Esophagus squamous epithelium (tissue), 5 donors: Measurements from ENCODE around the gene PVALEF. TPM values are rescaled to one million over a fixed set of nuclear protein-coding genes. Genes with fewer than 3 reads are reported as not detected.
A peak's percentile ranks its signal among the peaks of the same experiment; 100 is the strongest.

Experiments
- DNase-seq: peaks from one replicate; lab custom pipeline; 2025; lab: John Stamatoyannopoulos, UW
- H3K27ac ChIP-seq, 4 donors: fragments of 200-600 bp; sonication (generic); one replicate each; pipeline ENCODE4 v1.5.1; 2016 to 2019; ENCODE audit warnings: mild to moderate bottlenecking in 1 of 4
- H3K27me3 ChIP-seq, 4 donors: fragments of 200-600 bp; sonication (generic); 1 replicate in 3 of 4; 2 replicates in 1 of 4; pipeline versions ENCODE4 v1.5.1 to v1.6.0; 2017 to 2021; ENCODE audit warnings: antibody characterized with exemption in 1 of 4
- H3K36me3 ChIP-seq, 3 donors: fragments of 200-600 bp; sonication (generic); one replicate each; pipeline ENCODE4 v1.5.1; 2016 to 2019
- H3K4me1 ChIP-seq, 3 donors: fragments of 200-600 bp; sonication (generic); one replicate each; pipeline ENCODE4 v1.5.1; 2017 to 2019
- H3K4me3 ChIP-seq, 4 donors: fragments of 200-600 bp; sonication (generic); 1 replicate in 3 of 4; 2 replicates in 1 of 4; pipeline ENCODE4 v1.5.1; 2016 to 2019; ENCODE audit warnings: mild to moderate bottlenecking in 2 of 4, moderate library complexity in 1 of 4
- H3K9me3 ChIP-seq, 3 donors: fragments of 200-600 bp; sonication (generic); one replicate each; pipeline ENCODE4 v1.5.1; 2016 to 2019
- CTCF ChIP-seq, 6 experiments: fragments of 450-650 bp in 4 of 6; fragments of 200-600 bp in 2 of 6; sonication (generic) in 2 of 6; IDR thresholded peaks; one replicate each; pipeline ENCODE4 v1.5.1; 2016 to 2019; ENCODE audit warnings: antibody characterized with exemption in 6 of 6, mild to moderate bottlenecking in 4 of 6, moderate library complexity in 4 of 6
- POLR2A ChIP-seq, 4 donors: fragments of 450-650 bp; IDR thresholded peaks; one replicate each; pipeline ENCODE4 v1.6.1; 2017; ENCODE audit warnings: antibody characterized with exemption in 4 of 4, mild to moderate bottlenecking in 4 of 4, moderate library complexity in 3 of 4
- WGBS, 2 donors: methylation state at CpG; one replicate each; pipeline ENCODE4 v1.1.5; 2018; 5-methylcytosine and 5-hydroxymethylcytosine counted together
- intact Hi-C: fragments of 100-400 bp; cut with DNase I; formaldehyde crosslinking; loops from one replicate; pipeline ENCODE4 v1.15.0; 2022
- total RNA-seq, 4 donors: library from RNA; depleted of rRNA; stranded (reverse); fragments of >200 nt; gene quantifications; one replicate each; pipeline ENCODE4 v1.1.0, GENCODE V29; 2016
- donor health status: DM: yes; HTN: yes; CAD: no.

PVALEF gene
- total RNA-seq, 4 donors from 2014 or later = not detected

- Histone ChIP-seq H3K9me3 (no peaks in the 10 kb centered on the region), H3K27ac (no peak overlapping the region), H3K4me3 (no peak overlapping the region), H3K27me3 (peaks cover 0 to 84% (median 7%) of the 10 kb centered on the region in 4 donors), H3K36me3 (no peaks in the 10 kb centered on the region), H3K4me1 (peaks cover 6 to 38% (median 12%) of the 10 kb centered on the region in 3 donors)
- TF ChIP-seq POLR2A (IDR thresholded peaks at IDR 0.05) = no peak
- DNase-seq = no peak
- 73 to 80% methylated on average over 2 to 4 of the region's 11 CpGs for WGBS, 2 donors
- intact Hi-C loops = no loop called here
Observed at GRCh38 chr17:81162491-81162890, 2.8 kb upstream of the PVALEF start.

GRCh38 chr17:81163051-81163695 is 2.1 kb upstream of the PVALEF start:
- H3K9me3 ChIP-seq = no peaks in the 10 kb centered on the region
- peaks cover 6 to 38% (median 12%) of the 10 kb centered on the region in 3 donors for H3K4me1 ChIP-seq
- peaks cover 0 to 89% (median 7%) of the 10 kb centered on the region in 4 donors for H3K27me3 ChIP-seq
- no peak overlapping the region for H3K27ac ChIP-seq
- H3K4me3 ChIP-seq = no peak overlapping the region
- TF ChIP-seq CTCF (IDR thresholded peaks at IDR 0.05) = no peak
- no peak for TF ChIP-seq POLR2A (IDR thresholded peaks at IDR 0.05)
- no peak for DNase-seq
- WGBS, 2 donors = no CpG with 5 or more reads among the region's 19 CpGs
- intact Hi-C loops = no loop called here
- no peaks in the 10 kb centered on the region for H3K36me3 ChIP-seq

GRCh38 chr17:81163703-81164370 is 1.5 kb upstream of the PVALEF start:
- DNase-seq = no peak
- 64% methylated on average over 7 of the region's 15 CpGs; no CpG with 5 or more reads in 1 of the 2 donors for WGBS, 2 donors
- no peak for TF ChIP-seq CTCF (IDR thresholded peaks at IDR 0.05)

GRCh38 chr17:81164371-81165245 is 699 bp upstream of the PVALEF start:
- Histone ChIP-seq H3K9me3 (no peaks in the 10 kb centered on the region), H3K27ac (peak overlapping the region in 2 of 4 donors; percentile 29 to 44), H3K36me3 (no peaks in the 10 kb centered on the region), H3K4me1 (peaks cover 6 to 35% (median 12%) of the 10 kb centered on the region in 3 donors), H3K27me3 (peaks cover 0 to 78% (median 7%) of the 10 kb centered on the region in 4 donors), H3K4me3 (peak overlapping the region in 1 of 4 donors; percentile 59)
- intact Hi-C loops = no loop called here
- DNase-seq = no peak
- no peak for TF ChIP-seq POLR2A (IDR thresholded peaks at IDR 0.05)
- TF ChIP-seq CTCF (IDR thresholded peaks at IDR 0.05) = no peak
- 20 to 33% methylated on average over 2 to 6 of the region's 19 CpGs for WGBS, 2 donors

More at GRCh38 chr17:81163703-81164370, 1.5 kb upstream of the PVALEF start:
- no peaks in the 10 kb centered on the region for H3K36me3 ChIP-seq
- no peak overlapping the region for H3K27ac ChIP-seq
- H3K4me3 ChIP-seq = no peak overlapping the region
- H3K4me1 ChIP-seq = peaks cover 6 to 38% (median 12%) of the 10 kb centered on the region in 3 donors
- peaks cover 0 to 85% (median 7%) of the 10 kb centered on the region in 4 donors for H3K27me3 ChIP-seq
- H3K9me3 ChIP-seq = no peaks in the 10 kb centered on the region
- intact Hi-C loops = no loop called here

GRCh38 chr17:81166033-81166492 is 756 bp downstream of the PVALEF start, which contains the start of gene AATK:
Gene AATK (minus strand): TSS chr17:81166221. CDS start chr17:81165992, 229 bp downstream.
- no CpG with 5 or more reads among the region's 62 CpGs for WGBS, 2 donors
- intact Hi-C loops = no loop called here
- peaks cover 6 to 24% (median 12%) of the 10 kb centered on the region in 3 donors for H3K4me1 ChIP-seq
- no peak for DNase-seq
- H3K4me3 ChIP-seq = peak within 1 kb of the TSS; percentile 9 to 59 (median 30)
- H3K36me3 ChIP-seq = no peaks in the 10 kb centered on the region
- peaks cover 0 to 72% (median 7%) of the 10 kb centered on the region in 4 donors for H3K27me3 ChIP-seq
- peak within 1 kb of the TSS in 2 of 4 donors; percentile 29 to 44 for H3K27ac ChIP-seq
- TF ChIP-seq CTCF (IDR thresholded peaks at IDR 0.05) = no peak
- TF ChIP-seq POLR2A (IDR thresholded peaks at IDR 0.05) = no peak
- no peaks in the 10 kb centered on the region for H3K9me3 ChIP-seq
